ENCODE results near the gene UNC5B.
A peak's percentile ranks its signal among the peaks of the same experiment; 100 is the strongest.

UNC5B gene

GRCh38 chr10:71343392-71343773, 131.0 kb downstream of the UNC5B start:
- H3K27ac ChIP-seq (replicated peaks): peak overlapping the region; percentile 50
- TF ChIP-seq CTCF (IDR thresholded peaks at IDR 0.05; ENCODE audit: insufficient read depth, low read length) (no peak), GABPA (IDR thresholded peaks at IDR 0.05; ENCODE audit: low read depth) (no peak), POLR2AphosphoS5 (IDR thresholded peaks at IDR 0.05; ENCODE audit: low read depth) (no peak), REST (IDR thresholded peaks at IDR 0.05; ENCODE audit: insufficient replicate concordance, low read depth) (no peak), SPI1 (IDR thresholded peaks at IDR 0.05; ENCODE audit: borderline replicate concordance, low read depth) (peak; percentile 71; the same call in 1 of the 2 replicates)
- H3K4me3 ChIP-seq (replicated peaks; ENCODE audit: insufficient read depth, low read length): no peak overlapping the region
- DNase-seq (ENCODE audit: low read depth in 1 of 2, low spot score in 1 of 2): peak; percentile 67 to 84
- H3K27me3 ChIP-seq (ENCODE audit: insufficient read depth, poor library complexity, severe bottlenecking): no peaks in the 10 kb centered on the region

- Histone ChIP-seq H3K4me3 (replicated peaks; ENCODE audit: insufficient read depth, low read length) (no peak overlapping the region), H3K27ac (replicated peaks) (peak overlapping the region; percentile 50)
- no peak for DNase-seq (ENCODE audit: low read depth in 1 of 2, low spot score in 1 of 2)
Observed at GRCh38 chr10:71344154-71344925, 132.0 kb downstream of the UNC5B start.

More at GRCh38 chr10:71344154-71344925, 132.0 kb downstream of the UNC5B start:
- TF ChIP-seq REST (IDR thresholded peaks at IDR 0.05; ENCODE audit: insufficient replicate concordance, low read depth) (no peak), CTCF (IDR thresholded peaks at IDR 0.05; ENCODE audit: insufficient read depth, low read length) (no peak), GABPA (IDR thresholded peaks at IDR 0.05; ENCODE audit: low read depth) (no peak), POLR2AphosphoS5 (IDR thresholded peaks at IDR 0.05; ENCODE audit: low read depth) (no peak), SPI1 (IDR thresholded peaks at IDR 0.05; ENCODE audit: borderline replicate concordance, low read depth) (no peak)
- no peaks in the 10 kb centered on the region for H3K27me3 ChIP-seq (ENCODE audit: insufficient read depth, poor library complexity, severe bottlenecking)
